GM18508 (cell line): ENCODE data around the gene GPHN.
"Not testable (repeated sequence)": the region's sequence is repeated elsewhere in the genome, so short reads cannot be mapped to it uniquely, and the experiment has no call there.

Experiments
- ATAC-seq: cut with Tn5 transposase; IDR thresholded peaks from one replicate; pipeline ENCODE4 v1.9.1; 2021; ENCODE audit warnings: moderate number of reproducible peaks; ENCODE audit not compliant: insufficient read depth, unreplicated experiment

Gene GPHN

DNA sequence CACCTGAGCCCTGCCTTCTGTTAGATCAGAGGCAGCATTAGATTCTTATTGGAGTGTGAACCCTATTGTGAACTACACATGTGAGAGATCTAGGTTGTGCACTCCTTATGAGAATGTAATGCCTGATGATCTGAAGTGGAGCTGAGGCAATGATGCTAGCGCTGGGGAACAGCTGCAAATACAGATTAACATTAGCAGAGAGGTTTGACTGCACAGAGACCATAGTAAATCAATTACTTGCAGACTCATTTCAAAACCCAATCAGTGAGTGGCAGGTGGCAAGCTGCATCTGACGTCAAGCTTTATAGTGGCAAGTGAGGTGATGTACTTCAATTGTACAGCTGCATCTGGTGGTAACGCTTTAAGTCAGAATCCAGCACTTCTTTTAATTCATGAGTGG is 141.6 kb downstream of the GPHN start:
- ATAC-seq = peak; percentile 77

DNA sequence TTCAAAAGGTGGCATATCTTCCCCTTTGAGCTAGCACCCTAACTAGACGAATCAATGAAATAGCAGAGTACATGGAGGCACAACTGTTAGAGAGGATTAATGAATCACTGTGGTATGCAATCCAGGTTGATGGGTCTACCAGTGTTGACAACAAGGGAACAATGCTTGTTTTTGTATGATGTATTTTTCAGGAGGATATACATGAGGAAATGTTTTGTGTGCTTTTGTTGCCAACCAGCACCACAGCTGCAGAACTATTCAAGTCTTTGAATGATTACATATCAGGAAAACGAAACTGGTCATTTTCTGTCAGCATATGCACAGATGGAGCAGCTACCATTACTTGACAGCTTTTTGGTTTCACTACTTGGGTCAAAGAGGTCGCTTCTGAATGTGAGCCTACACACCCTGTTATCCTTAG is 142.6 kb downstream of the GPHN start:
- ATAC-seq = peak; percentile 35

DNA sequence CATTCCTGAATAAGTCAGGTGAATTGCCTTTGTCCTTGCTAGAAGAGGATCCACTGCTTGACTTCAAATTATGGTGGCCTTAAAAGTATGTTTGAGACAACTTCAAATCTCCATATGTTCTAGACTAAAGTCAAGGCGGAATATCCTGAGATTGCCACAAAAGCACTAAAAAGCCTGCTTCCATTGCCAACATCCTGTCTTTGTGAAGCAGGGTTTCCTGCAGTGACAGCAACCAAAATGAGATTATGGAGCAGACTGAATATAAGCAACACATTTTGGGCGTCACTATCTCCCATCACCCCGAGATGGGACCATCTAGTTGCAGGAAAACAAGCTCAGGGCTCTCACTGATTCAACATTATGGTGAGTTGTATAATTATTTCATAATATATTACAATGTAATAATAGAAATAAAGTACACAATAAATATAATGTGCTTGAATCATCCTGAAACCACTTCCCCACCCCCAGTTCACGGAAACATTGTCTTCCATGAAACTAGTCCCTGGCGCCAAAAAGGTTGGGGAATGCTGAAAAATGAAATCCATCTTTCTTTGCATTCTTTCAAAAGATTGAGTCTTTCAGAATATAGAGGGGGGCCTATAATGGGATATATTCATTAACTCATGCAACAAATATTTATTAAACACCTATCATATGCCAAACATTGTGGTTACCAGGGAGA is 143.7 kb downstream of the GPHN start:
- ATAC-seq = no peak

DNA sequence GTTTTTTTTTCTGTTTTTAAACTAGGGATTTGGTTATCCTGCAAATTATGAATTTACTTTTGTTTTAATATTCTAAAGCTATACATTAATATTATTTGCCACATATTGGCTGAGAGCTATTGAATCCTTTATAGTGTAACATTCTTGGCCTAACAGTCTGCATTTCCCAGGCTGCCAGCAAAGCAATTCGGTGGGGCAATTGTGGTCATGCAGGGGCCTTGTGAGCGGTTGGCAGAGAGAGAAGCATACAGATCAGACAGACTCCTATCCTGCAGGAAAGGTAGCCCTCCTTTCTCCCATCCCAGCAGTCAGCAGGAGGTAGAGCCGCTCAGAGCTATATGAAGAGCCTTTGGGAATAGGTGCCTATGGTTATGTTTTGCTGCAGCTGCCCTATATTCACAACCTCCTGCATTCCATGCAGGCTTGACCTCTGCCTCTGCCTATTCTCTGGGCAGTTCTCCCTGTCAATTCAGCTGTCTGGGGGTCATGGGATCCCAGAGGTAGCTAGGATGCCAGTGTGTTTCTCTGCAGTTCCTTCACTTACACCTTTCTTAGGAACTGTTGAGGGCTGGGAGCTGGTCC is 144.7 kb downstream of the GPHN start:
- no peak for ATAC-seq

DNA sequence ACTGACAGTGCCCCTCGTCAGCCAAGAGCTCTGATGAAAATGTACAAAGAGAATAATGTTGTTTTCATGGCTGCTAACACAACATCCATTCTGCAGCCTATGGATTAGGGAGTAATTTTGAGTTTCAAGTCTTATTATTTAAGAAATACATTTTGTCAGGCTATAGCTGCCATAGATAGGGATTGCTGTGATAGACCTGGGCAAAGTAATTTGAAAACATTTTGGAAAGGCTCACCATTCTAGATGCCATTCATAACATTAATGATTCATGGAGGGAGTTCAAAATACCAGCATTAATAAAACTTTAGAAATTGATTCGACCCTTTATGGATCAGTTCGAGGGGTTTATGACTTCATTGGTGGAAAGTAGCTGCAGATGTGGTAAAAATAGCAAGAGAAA is 149.8 kb downstream of the GPHN start:
- ATAC-seq = no peak

DNA sequence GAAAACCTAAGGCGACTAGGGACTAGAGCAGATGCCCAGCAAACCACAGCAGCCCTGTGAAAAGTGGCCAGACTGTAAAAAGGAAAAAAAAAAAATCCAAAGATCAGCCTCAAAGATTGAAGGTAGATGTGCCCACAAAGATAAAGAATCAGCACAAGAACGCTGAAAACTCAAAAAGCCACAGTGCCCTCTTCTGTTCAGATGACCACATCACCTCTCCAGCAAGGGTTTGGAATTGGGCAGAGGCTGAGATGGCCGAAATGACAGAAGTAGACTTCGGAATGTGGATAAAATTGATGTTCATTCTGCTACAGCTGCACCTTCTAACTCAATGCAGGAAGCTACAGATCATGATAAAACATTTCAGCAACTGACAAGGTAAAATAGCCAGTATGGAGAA is 154.4 kb downstream of the GPHN start:
- ATAC-seq = no peak

DNA sequence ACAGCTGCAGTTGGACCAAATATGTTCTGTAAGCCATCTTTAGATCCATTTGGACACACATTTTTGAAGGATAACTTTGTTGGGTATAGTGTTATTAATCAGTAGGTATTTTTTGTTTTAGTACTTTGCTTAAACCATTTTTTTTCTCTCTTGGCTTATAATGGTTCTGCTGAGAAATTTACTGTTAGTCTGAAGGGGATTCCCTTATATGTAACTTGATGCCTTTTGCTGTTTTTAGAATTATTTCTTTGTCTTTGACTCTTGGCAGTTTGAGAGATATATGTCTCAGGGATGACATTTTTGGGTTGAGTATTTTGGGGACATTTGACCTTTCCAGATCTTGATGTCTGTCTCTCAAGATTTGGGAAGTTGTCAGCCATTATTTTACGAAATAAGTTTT is 169.8 kb downstream of the GPHN start:
- ATAC-seq = no peak

DNA sequence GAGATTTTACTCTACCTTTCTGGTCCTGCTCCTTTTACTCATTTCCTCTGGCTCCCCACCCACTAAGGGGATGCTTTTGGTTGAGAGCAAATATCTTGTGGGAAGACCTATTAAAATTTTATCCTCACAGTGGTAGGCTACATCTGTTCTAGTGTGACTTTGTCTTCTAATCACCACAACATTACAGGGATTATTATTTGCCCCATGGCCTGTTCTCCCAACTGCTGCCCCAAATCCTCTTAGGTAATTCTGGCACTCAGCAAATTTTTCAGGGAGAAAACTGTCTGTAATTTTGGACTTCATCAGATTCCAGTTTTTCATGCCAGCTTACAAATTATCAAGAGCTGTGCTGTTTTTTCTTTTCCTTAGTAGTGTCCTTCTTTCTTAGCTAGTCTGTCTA is 172.3 kb downstream of the GPHN start:
- ATAC-seq = no peak

DNA sequence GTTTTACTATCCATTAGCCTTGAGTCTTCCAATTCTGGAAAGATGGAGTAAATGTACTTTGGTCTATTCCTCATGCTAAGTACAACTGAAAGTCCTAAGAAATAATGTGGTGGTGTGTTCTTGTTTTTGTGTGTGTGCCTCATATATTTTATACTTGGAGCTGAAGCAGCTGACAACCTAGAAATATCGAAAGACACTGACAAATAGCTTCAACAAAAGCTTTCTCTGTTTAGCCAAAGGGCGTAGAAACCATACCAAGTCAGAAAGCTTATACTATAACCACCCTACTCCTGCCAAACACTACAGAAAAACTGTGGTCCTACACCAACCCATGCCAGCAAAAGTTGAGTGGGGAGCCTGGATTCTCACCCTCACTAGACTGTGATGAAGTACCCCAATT is 188.4 kb downstream of the GPHN start:
- ATAC-seq = no peak

DNA sequence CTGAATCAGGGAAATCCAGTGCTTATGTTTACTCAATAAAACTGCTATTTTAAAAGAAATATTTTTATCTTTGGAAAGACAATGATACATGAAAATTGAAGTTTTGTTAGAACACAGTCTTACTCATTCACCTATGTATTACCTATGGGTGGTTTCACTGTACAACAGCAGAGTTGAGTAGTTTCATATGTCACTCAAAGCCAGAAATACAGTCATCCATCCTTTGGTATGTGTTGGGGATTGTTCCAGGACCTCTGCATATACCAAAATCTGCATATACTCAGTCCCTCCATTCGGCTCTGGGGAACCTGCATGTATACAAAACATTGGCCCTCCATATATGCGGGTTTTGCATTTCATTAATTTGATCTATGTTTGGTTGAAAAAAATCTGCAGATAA is 190.6 kb downstream of the GPHN start:
- no peak for ATAC-seq

DNA sequence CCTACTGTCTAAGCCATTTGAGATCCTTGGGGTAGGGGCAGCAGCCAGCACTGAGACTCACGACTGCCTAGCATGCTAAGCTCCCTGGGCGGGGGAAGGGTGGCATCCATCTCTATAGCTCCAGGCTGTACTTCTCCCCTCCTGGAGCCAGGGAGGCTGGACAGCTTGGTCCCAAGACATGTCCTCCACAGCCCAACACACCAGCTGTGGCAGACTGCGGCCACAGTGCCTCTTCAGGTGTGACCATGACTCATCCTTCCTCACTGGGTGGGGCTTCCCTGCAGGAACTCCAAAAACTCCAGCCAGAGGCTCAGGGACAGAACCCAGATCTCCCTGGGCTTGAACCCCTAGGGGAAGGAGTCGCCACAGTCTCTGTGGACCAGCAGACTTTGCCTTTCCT is 193.9 kb downstream of the GPHN start:
- ATAC-seq = no peak

DNA sequence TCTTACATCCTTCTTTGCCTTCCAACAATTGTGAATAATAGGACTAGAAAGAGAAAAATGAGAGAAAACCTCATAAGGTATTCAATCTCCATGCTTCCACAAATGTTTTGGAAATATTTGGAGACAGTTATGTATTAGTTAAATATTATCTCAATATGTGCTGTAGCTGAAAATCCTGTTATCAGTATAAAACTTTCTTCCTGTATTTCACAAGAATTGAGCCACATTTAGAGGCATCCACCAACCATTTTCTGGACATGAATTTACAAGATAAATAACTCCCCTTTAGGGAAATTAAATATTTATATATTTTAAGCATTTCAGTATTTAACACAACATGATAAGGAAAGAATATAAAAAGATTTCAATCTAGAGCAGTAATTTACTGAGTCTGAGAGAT is 200.3 kb downstream of the GPHN start:
- no peak for ATAC-seq

DNA sequence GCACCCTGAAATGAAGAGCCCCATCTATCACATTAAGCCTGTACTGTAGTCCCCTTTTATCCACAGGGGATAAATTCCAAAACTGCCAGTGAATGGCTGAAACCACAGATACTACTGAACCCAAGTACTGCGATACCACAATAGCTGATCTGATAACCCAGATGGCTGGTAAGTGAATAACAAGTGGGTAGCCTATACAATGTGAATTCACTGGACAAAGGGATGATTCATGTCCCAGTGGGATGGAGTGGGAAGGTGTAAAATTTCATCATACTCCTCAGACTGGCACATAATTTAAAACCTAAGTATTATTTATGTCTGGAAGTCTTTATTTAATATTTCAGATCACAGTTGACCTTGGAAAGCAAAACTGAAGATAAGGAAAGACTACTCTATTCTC is 201.3 kb downstream of the GPHN start:
- ATAC-seq = no peak

DNA sequence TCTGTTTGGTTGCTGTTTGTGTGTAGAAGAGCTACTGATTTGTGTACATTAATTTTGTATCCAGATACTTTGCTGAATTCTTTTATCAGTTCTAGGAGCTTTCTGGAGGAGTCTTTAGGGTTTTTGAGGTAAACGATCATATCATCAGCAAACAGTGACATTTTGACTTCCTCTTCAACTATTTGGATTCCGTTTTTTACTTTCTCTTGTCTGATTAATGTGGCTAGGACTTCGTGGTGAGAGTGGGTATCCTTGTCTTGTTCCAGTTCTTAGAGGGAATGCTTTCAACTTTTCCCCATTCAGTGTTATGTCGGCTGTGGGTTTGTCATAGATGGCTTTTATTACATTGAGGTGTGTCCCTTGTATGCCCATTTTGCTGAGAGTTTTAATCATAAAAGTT is 206.3 kb downstream of the GPHN start:
- not testable (repeated sequence) for ATAC-seq

DNA sequence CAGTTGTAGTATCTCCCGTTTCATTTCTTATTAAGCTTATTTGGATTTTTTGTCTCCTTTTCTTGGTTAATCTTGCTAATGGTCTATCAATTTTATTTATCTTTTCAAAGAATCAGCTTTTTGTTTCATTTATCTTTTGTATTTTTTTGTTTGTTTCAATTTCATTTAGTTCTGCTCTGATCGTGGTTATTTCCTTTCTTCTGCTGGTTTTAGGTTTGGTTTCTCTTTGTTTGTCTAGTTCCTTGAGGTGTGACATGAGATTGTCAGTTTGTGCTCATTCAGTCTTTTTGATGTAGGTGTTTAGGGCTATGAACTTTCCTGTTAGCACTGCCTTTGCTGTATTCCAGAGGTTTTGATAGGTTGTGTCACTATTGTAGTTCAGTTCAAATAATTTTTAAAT is 207.4 kb downstream of the GPHN start:
- ATAC-seq = not testable (repeated sequence)

DNA sequence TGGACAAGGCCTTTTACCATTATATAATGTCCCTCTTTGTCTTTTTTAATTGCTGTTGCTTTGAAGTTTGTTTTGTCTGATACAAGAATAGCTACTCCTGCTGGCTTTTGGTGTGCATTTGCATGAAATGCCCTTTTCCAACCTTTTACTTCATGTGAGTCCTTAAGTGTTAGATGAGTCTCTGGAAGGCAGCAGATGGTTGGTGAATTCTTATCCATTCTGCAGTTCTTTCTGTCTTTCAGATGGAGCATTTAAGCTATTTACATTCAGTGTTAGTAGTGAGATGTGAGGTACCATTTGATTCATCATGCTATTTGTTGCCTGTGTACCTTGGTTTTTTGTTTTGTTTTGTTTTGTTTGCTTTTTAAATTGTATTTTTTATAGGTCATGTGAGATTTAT is 208.3 kb downstream of the GPHN start:
- no peak for ATAC-seq

DNA sequence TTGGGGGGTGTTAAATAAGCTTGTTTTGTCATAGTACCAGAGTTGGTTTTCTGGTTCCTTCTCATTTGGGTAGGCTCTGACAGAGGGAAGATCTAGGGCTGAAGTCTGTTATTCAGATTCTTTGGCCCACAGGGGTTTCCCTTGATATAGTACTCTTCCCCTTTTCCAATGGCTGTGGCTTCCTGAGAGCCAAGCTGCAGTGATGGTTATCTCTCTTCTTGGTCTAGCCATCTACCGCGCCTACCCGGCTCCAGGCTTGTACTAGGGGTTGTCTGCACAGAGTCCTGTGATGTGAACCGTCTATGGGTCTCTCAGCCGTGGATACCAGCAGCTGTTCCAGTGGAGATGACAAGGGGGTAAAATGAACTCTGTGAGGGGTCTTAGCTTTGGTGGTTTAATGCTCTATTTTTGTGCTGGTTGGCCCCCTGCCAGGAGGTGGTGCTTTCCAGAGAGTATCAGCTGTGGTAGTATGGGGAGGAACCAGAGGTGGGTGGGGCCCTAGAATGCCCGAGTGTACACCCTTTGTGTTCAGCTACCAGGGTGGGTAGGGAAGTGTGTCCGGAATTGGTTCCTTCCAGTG is 209.7 kb downstream of the GPHN start:
- ATAC-seq = no peak

DNA sequence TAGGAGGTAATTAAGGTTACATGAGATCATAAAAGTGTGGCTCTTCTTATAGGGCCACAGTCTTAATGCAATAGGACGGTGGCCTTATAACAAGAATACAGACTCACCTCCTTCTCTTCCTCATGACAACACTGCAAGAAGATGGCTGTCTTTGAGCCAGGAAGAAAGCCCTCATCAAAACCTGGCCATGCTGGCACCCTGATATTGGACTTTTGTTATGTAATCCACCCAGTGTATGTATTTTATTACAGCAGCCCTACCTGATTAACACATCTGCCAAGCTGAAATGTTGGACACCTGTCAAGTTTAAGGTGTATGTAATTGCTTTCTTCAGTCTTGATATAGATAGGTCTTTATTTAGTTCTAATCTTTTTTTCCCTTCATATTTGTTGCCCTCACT is 217.0 kb downstream of the GPHN start:
- ATAC-seq = no peak

DNA sequence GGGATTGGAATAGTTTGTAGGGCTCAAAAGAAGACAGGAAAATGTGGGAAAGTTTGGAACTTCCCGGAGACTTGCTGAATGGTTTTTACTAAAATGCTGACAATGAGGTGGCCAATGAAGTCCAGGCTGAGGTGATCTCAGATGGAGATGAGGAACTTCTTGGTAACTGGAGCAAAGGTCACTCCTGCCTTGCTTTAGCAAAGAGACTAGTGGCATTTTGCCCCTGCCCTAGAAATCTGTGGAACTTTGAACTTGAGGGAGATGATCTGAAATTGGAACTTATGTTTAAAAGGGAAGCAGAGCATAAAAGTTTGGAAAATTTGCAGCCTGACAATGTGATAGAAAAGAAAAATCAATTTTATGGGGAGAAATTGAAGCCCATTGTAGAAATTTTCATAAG is 223.4 kb downstream of the GPHN start:
- ATAC-seq = not testable (repeated sequence)

DNA sequence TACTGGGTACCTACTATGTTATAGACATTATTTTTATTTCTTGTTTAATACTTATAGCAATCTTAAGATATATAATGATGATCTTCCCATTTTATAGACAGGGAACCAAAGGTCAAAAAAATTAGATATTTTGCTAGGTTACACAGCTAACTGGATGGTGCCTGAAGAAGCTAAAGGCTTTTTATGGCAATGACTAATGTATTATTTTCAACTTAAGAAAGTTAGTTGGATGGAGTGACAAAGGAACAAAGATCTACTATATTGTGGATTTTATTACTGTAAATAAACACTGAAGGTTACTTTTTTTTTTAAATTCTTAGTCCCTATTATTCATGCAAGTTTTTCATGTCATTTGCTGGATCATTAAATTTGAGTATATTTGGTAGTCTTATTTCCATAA is 227.9 kb downstream of the GPHN start:
- ATAC-seq = no peak

DNA sequence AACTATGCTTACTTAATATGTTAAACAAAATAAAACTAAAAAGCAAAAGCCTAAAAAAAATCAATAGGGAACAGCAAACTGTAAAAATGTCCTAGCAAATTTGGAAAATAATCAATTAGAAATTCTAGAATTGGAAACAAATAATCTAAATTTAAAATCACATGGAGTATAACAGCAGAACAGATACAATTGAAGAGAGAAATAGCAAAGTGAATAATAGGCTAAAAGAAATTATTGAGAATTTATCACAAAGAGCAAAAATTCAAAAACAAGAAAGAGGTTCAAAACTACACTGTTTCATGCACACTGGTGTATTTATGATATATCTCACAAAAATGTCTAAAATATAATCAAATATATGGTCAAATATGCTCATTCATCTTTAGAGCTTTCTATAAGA is 231.9 kb downstream of the GPHN start:
- no peak for ATAC-seq

DNA sequence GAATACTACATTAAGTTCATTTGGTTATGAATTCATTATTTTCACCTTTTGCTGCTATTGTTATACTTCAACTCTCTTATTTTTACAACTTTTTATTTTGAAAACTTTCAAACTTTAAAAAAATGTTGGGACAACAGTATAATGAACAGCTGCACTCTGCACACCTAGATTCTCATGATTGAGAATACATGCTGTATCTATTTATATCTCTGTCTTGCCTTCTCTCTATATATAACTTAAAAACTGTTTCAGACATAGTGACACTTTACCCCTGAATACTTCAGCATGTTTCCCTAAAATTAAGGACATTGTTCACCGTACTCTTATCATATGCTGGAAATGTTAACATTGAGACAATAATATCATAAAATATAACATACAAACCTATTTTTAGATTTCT is 237.1 kb downstream of the GPHN start:
- no peak for ATAC-seq
